GM21737 (cell line): ENCODE data around the gene OSBPL3.
"Not testable (repeated sequence)": the region's sequence is repeated elsewhere in the genome, so short reads cannot be mapped to it uniquely, and the experiment has no call there.

Source experiments
- ATAC-seq: cut with Tn5 transposase; IDR thresholded peaks from one replicate; pipeline ENCODE4 v1.9.1; 2021; ENCODE audit warnings: mild to moderate bottlenecking, moderate library complexity; ENCODE audit not compliant: unreplicated experiment

Gene OSBPL3

DNA sequence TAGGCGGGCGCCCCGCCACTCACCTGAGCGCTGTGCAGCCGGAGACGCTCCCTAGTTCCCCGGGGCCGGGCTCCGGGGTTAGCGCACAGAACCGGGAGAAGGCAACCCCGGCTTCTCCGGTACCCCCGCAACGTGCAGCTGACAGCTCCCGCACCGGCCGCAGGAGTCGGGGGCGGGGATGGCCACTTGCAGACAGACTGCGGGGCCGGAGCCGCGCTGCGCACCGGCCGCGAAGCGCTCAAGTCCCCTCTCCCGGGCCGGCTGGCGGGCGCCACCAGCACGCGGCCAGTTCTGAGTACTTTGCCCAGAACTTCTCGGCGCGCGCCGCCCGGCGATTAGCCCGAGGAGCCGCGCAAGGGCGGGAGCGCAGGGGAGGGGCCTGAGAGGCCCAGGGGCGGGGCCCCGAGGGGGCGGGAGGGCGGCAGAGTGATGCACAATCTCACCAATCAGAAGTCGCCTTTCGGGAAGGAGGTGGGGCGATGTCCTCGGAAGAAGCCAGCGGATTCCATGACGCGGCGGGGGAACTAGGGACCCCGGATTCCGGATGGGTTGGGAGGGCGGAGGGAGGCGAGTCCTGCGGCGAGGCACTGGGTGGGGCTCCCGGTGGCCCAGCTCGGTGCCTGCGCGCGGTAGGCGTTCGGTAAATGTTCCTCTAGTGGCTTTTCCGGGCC lies at the start of gene OSBPL3:
TSS of gene OSBPL3 (minus strand) at position 316 of the 671 bp plus-strand sequence. CDS start 87,706 bp downstream, outside the sequence.
- peak; percentile 70 for ATAC-seq

- no peak for ATAC-seq
Measured at GRCh38 chr7:25029075-25029474, 49.1 kb upstream of the OSBPL3 start.

DNA sequence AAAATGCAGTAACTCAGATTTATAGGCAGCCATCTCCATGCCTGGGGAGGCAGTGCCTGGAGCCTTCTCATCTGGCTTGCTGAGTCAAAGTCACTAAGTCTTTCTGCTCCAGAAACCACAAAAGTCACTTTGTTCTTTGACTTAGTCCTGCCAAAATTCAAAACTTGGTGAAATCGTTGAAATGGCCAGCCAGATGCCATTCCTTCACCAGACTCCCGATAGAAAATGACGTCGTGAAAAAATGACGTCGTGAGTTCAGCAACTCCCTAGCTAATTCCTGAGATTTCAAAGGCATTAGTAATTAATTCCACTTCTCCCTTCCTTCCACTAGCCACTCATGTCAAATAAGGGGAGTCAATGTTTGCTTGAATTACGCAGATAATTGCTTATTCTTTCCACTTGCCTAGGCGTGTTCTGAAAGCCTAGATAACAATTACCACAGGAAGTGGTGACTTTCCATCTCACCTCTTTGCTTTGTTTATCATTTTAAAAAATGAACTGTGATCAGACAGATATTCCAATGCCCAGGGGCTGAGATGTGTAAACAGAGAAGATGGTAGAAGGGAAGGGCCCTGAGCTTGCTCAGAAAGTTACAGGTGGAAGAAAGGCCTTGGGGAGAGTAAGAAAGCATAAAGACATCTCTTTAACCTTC lies 48.5 kb upstream of the OSBPL3 start:
- no peak for ATAC-seq

GRCh38 chr7:25026156-25026555 lies 46.2 kb upstream of the OSBPL3 start:
- ATAC-seq = no peak

DNA sequence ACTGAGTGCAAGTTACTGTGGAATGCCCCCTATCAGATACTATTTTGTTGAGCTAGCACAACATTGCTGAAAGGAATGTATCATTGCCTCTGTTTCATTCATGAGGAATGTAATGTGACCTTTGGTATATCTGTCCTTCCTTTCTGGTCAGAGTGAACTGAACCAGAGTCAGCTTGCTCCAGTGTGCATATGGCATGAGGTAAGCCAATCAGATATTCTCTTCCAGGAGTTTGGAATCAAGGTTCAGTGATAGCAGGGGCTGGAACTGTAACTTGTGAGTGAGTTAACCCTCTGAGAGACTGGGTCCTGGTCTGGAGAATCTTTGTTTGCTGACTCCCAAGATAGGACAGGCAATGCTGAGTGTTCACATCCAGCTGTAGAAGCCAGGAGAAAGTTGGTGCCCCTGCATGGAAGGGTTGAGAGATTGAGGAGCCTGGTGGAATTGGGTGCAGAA lies 45.3 kb upstream of the OSBPL3 start:
- ATAC-seq = no peak

GRCh38 chr7:25024066-25024465 lies 44.1 kb upstream of the OSBPL3 start:
- ATAC-seq = no peak

GRCh38 chr7:25017671-25018070 lies 37.7 kb upstream of the OSBPL3 start:
- not testable (repeated sequence) for ATAC-seq

DNA sequence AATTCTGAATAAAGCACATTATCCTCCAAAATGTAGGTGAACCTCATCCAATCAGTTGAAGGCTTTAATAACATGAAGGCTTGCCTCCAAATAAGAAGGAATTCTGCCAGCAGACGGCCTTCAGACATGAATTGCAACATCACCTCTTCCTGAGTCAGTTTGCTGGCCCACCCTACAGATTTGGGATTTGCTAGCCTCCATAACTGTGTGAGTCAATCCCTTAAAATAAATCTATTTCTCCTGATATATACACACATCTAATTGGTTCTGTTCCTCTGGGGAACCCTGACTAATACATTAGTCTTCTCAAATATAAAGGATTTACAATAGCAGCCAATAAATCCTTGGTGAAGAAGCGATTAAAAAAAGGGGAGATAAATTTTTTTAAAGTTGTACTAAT lies 34.8 kb upstream of the OSBPL3 start:
- ATAC-seq = no peak

DNA sequence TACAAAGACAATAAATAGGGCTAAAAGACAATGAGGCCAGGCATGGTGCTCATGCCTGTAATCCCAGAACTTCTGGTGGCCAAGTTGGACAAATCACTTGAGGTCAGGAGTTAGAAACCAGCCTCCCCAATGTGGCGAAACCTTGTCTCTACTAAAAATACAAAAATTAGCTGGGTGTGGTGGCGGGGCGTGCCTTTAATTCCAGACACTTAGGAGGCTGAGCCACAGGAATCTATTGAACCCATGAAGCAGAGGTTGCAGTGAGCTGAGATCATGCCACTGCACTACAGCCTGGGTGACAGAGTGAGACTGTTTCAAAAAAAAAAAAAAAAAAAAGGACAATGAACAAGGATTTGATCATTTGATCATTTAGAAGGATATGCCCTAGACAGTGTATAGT lies 32.7 kb upstream of the OSBPL3 start:
- ATAC-seq = not testable (repeated sequence)

- ATAC-seq = no peak
Measured at GRCh38 chr7:25012254-25012653, 32.3 kb upstream of the OSBPL3 start.

GRCh38 chr7:25009257-25009656 lies 29.3 kb upstream of the OSBPL3 start:
- ATAC-seq = no peak

GRCh38 chr7:25007668-25008067 lies 27.7 kb upstream of the OSBPL3 start:
- no peak for ATAC-seq

- no peak for ATAC-seq
Measured at GRCh38 chr7:25006276-25006675, 26.3 kb upstream of the OSBPL3 start.

DNA sequence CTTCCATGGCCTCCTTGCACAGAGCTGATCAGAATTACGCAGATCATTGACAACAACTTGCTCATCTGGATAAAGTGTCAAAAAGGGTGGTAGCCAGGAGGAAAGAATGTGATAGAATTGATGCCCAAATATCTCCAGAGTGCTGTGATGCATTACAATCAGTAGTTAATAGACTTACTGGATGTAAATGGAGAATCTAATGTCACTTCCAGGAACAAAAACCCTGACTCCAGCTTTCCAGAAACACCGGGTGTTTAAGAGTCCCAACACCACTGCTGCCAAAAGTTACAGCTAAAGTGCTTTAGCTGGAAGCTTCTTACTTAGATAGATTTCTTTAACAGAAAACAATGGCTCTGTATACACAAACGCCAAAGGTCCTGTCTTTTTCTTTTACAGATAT lies 25.7 kb upstream of the OSBPL3 start:
- no peak for ATAC-seq

- ATAC-seq = no peak
Measured at GRCh38 chr7:25002786-25003185, 22.8 kb upstream of the OSBPL3 start.

- no peak for ATAC-seq
Measured at GRCh38 chr7:24995466-24995865, 15.5 kb upstream of the OSBPL3 start.

DNA sequence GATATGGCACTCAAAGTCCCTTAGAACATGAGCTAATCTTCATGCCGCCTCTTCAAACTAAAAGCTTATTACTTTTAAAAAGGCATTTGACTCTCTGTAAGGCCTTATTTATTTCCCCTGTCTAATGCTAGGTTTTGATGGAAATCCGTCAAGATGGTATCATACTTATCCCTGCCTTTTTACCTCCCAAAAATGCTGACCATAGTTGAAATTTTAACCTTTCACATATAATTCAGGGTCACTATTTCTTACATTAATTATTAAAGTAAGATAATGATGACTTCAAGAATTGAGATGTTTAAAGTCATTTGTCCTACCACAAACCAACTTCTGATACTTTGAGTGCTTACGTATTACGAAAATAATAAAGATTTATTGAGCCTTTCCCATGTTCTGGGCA lies 12.3 kb upstream of the OSBPL3 start:
- no peak for ATAC-seq

DNA sequence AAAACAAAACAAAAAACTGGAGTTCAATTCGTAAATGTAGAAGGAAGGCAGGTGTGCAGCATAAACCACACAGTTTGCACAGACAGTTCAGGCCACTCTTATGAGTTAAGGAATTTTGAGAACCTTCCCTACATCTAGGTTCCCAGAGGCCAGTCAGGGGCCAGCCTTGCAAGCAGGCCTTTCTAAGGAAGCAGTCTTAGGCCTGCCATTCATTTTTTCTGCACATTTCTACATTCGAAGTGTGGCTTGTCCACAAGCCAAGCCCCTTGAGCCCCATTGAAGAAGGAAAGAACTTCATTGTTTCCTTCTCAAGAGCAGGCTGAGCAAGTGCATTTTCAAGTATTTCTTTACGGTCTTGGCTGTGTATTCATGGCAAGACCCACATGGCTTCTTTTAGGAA lies 11.4 kb upstream of the OSBPL3 start:
- ATAC-seq = no peak

- ATAC-seq = no peak
Measured at GRCh38 chr7:24987331-24987842, 7.4 kb upstream of the OSBPL3 start.

DNA sequence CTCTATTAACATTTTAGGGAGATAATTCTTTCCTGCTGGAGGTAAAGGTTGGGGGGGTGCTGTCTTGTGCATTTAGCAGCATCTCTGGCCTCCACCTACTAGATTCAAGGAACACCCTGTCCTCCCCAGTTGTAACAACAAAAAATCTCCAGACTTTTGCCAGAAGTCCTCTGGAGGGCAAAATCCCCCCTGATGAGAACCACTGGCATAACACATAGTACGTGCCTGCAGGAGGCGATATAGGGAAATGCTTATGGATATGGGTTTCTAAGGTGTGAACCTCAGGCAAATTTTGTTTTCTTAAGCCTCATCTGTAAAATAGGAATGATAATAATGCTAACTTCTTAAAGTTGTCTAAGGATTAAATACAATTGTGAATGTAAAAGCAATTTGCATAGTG lies 2.9 kb upstream of the OSBPL3 start:
- no peak for ATAC-seq

DNA sequence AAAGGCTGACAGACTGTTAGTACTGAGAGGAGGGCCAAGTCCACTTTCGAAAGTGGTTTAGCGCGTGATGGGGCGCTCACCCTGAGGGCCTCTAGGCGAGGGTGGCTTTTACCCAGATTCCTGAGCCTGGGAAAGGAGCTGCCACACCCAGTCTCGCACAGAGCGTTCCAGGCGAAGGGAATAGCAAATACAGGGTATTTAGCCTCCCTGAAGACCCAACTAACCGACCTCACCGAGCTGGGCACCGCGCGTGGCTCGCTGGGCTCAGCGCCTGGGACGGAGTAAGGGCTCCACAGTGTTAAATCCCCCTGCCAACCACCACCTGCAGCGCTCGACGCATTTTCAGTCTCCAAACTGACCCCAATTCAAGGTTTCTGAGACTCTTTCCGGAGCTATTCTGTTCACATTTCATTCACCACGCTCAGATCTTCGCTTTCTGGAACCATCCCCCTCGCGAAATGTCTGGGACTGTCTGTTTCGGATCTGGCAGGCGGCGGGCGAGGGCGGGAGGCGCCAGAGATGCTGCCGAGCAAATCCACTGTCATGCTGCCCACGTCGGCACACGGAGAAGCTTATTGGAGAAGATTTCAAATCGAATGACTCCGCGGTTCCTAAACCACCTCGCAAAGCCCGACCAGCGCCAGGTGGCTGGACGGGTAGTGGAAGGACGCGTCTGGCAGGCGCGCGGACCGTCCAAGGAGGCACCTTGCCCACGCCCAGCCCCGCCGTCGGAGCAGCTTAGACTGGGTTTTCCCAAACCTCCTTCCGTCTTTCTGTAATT lies 1.4 kb upstream of the OSBPL3 start:
- no peak for ATAC-seq
